Large intestine (tissue), 3 donors: ENCODE results near the gene SLC40A1. TPM values are rescaled to one million over a fixed set of nuclear protein-coding genes. Genes with fewer than 3 reads are reported as not detected.

Experiments
- DNase-seq, 2 donors: peaks; one replicate each; pipeline versions ENCODE4 v3.0.0 to v3.0.0-alpha.2; 2013
- H3K27ac ChIP-seq: one replicate; pipeline ENCODE4 v1.5.1; 2013; ENCODE audit warnings: low read length
- H3K27me3 ChIP-seq: 2 replicates; pipeline ENCODE4 v1.6.1; 2013; ENCODE audit warnings: low read length; ENCODE audit not compliant: control insufficient read depth, insufficient read depth
- H3K36me3 ChIP-seq: 2 replicates; pipeline ENCODE4 v1.6.1; 2013; ENCODE audit warnings: low read length; ENCODE audit not compliant: control insufficient read depth, insufficient read depth
- H3K4me1 ChIP-seq: one replicate; pipeline ENCODE4 v1.6.1; 2013; ENCODE audit warnings: low read length; ENCODE audit not compliant: control insufficient read depth, insufficient read depth
- H3K4me3 ChIP-seq: one replicate; pipeline ENCODE4 v1.5.1; 2013; ENCODE audit warnings: low read length
- H3K9me3 ChIP-seq: one replicate; pipeline ENCODE4 v1.6.1; 2013; ENCODE audit warnings: mild to moderate bottlenecking, low read depth, low read length, moderate library complexity; ENCODE audit not compliant: control insufficient read depth
- WGBS: methylation state at CpG from one replicate; pipeline ENCODE4 v1.1.5; 2013; ENCODE audit warnings: low lambda C conversion rate; ENCODE audit not compliant: insufficient coverage; 5-methylcytosine and 5-hydroxymethylcytosine counted together
- polyA plus RNA-seq: library from polyadenylated mRNA; unstranded; fragments of 120-200 nt; gene quantifications from one replicate; pipeline ENCODE4 v1.2.1, GENCODE V29; 2013

The SLC40A1 gene
- polyA plus RNA-seq, 1 donor: 304 TPM

DNA sequence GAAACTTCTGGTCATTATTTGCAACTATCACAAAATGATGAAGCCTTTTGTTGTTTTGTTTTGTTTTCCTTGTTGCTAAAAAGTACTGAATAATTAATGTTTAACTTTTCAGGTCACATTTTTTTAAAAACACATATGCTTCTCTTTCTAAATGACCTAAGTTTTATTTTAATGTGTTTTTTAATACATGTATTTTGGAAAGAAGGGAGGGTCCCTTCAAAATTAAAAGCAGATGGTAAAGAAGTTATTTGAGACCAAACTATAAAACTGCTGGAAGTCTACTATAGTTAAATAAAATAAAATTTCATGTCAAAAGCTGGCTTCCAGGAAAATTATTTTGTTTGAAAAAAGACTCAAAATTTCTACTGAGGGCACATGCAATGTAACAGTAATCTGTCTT, 41.2 kb upstream of the SLC40A1 start:
- no peak overlapping the region for H3K4me3 ChIP-seq
- no peaks in the 10 kb centered on the region for H3K4me1 ChIP-seq
- no peaks in the 10 kb centered on the region for H3K9me3 ChIP-seq
- no peaks in the 10 kb centered on the region for H3K36me3 ChIP-seq
- no peaks in the 10 kb centered on the region for H3K27me3 ChIP-seq
- no peak overlapping the region for H3K27ac ChIP-seq
- DNase-seq: no peak

DNA sequence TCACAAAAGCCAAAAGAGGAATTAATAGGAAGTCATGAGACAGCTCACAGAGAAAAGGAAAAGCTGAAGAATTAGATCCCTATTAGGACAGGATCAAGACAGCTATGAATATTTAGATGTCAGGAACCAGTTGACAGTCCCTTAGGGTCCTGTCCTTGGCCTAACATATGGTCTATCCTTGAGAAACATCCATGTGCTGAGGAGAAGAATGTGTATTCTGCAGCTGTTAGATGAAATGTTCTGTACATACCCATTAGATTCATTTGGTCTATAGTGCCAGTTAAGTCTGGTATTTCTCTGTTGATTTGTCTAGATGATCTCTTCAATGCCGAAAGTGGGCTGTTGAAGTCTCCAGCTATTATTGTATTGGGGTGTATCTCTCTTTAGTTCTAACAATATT, 37.6 kb upstream of the SLC40A1 start:
- H3K36me3 ChIP-seq: no peaks in the 10 kb centered on the region
- WGBS: 0% methylated on average over 1 of the region's 1 CpG
- no peak for DNase-seq
- no peak overlapping the region for H3K4me3 ChIP-seq
- H3K4me1 ChIP-seq: peaks cover 3% of the 10 kb centered on the region
- no peaks in the 10 kb centered on the region for H3K9me3 ChIP-seq
- H3K27me3 ChIP-seq: no peaks in the 10 kb centered on the region
- H3K27ac ChIP-seq: no peak overlapping the region

DNA sequence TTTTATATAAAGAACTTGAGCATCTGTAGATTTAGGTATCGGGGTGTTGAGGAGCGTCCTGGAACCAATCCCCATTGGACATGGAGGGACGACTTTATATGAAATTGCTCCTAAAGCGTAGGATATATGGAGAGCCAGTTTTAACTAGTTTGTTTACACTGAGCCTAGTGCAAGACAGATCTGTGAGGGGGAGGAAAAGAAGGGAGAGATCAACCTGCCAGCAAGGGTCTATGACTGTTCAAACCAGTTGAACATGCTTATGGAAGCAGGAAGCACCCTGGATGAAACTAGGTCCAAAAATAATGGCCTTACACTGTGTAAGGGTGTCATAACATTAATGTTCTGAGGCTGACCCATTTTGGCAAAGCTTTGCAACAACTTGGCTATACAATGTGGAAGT, 34.0 kb upstream of the SLC40A1 start:
- Histone ChIP-seq H3K36me3 (no peaks in the 10 kb centered on the region), H3K27me3 (no peaks in the 10 kb centered on the region), H3K27ac (no peak overlapping the region), H3K9me3 (no peaks in the 10 kb centered on the region), H3K4me3 (no peak overlapping the region), H3K4me1 (peaks cover 3% of the 10 kb centered on the region)
- 82% methylated on average over 4 of the region's 4 CpGs for WGBS
- DNase-seq: no peak

- Histone ChIP-seq H3K27ac (no peak overlapping the region), H3K27me3 (no peaks in the 10 kb centered on the region), H3K36me3 (no peaks in the 10 kb centered on the region), H3K4me1 (peaks cover 3% of the 10 kb centered on the region), H3K9me3 (no peaks in the 10 kb centered on the region), H3K4me3 (no peak overlapping the region)
- DNase-seq: no peak
- WGBS: no CpG with 5 or more reads among the region's 2 CpGs
Measured at GRCh38 chr2:189613650-189614420, 33.2 kb upstream of the SLC40A1 start.

- peaks cover 3% of the 10 kb centered on the region for H3K4me1 ChIP-seq
- H3K27ac ChIP-seq: no peak overlapping the region
- no peak overlapping the region for H3K4me3 ChIP-seq
- H3K9me3 ChIP-seq: no peaks in the 10 kb centered on the region
- H3K36me3 ChIP-seq: no peaks in the 10 kb centered on the region
- 49% methylated on average over 2 of the region's 6 CpGs for WGBS
- no peaks in the 10 kb centered on the region for H3K27me3 ChIP-seq
- DNase-seq: peak; percentile 59 to 76
Measured at GRCh38 chr2:189613077-189613636, 32.6 kb upstream of the SLC40A1 start.

DNA sequence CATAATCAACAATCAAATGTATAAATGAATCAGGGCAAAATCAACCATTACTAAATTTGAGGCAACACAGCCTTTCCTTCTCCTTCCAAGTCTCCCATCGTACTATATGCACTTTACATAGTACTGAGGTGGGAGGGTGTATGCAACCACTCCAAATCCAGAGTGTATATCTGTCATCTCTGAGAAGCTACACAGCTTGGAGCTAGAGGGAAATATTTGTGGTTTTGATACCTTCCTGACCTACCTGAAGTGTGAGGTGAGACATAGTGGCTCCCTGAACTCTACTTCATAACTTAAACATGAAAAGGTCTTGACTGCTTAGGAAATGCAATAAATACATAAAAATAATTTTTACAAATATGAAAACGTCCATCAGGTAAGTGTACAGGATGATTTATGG, 30.1 kb upstream of the SLC40A1 start:
- no peaks in the 10 kb centered on the region for H3K27me3 ChIP-seq
- no peaks in the 10 kb centered on the region for H3K36me3 ChIP-seq
- peaks cover 3% of the 10 kb centered on the region for H3K4me1 ChIP-seq
- H3K9me3 ChIP-seq: no peaks in the 10 kb centered on the region
- 83% methylated on average over 1 of the region's 2 CpGs for WGBS
- no peak overlapping the region for H3K4me3 ChIP-seq
- H3K27ac ChIP-seq: no peak overlapping the region
- no peak for DNase-seq

GRCh38 chr2:189609853-189610252, 29.3 kb upstream of the SLC40A1 start:
- no peak overlapping the region for H3K27ac ChIP-seq
- H3K4me3 ChIP-seq: no peak overlapping the region
- peaks cover 3% of the 10 kb centered on the region for H3K4me1 ChIP-seq
- no CpG with 5 or more reads among the region's 1 CpG for WGBS
- no peaks in the 10 kb centered on the region for H3K36me3 ChIP-seq
- no peaks in the 10 kb centered on the region for H3K9me3 ChIP-seq
- H3K27me3 ChIP-seq: no peaks in the 10 kb centered on the region
- DNase-seq: no peak

DNA sequence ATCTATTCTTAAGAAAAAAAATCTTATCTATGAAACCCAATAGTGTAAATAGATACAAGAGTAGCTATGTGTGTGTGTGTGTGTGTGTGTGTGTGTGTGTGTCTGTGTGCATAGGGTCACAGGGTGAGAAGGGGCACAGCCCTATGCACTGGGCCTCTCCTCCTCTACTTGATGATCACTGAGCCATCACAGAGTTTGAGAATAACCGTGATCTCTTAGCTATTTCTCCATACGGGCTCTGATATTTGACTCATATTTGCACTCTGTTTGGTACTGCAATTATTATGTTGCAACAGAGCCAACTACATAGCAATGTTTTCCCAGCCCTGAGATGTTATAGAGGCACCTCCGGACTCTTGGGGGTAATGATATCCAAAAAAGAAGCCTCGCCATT, 28.8 kb upstream of the SLC40A1 start:
- Histone ChIP-seq H3K4me1 (peaks cover 3% of the 10 kb centered on the region), H3K36me3 (no peaks in the 10 kb centered on the region), H3K9me3 (no peaks in the 10 kb centered on the region), H3K4me3 (no peak overlapping the region), H3K27me3 (no peaks in the 10 kb centered on the region), H3K27ac (no peak overlapping the region)
- WGBS: 0% methylated on average over 1 of the region's 4 CpGs
- no peak for DNase-seq

DNA sequence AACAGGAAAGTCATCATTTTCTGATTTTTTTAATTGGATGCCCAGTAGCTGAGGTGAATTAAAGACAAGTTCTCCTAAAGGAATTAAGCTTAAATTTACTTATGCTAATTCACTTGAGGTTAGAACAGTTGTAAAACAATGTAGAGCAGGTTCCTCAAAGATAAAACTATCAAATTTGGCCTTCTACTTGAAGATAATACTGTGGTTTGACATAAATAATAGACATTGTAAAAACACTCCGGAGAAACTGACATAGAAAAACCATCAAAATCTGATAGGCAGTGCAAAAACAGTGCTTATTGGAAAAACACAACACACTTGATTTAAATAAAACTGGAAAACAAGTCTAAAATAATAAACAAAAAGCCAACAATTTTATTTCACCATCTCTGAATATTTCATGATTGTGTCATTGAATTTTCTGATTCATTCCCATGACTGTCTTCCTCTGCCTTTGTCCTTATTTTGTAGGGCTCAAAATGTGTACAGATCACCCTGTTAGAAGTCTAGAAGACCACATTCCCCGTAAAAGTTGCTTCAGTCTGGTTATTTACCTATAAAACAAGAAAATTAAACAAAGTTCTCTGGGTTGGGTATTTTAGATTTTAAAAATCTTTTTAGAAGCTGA, 28.3 kb upstream of the SLC40A1 start:
- no peak for DNase-seq
- H3K9me3 ChIP-seq: no peaks in the 10 kb centered on the region
- WGBS: 67% methylated on average over 2 of the region's 2 CpGs
- H3K27ac ChIP-seq: no peak overlapping the region
- H3K4me3 ChIP-seq: no peak overlapping the region
- no peaks in the 10 kb centered on the region for H3K36me3 ChIP-seq
- H3K27me3 ChIP-seq: no peaks in the 10 kb centered on the region
- H3K4me1 ChIP-seq: peaks cover 3% of the 10 kb centered on the region

- WGBS: no CpG with 5 or more reads among the region's 4 CpGs
- H3K27me3 ChIP-seq: no peaks in the 10 kb centered on the region
- DNase-seq: no peak
Measured at GRCh38 chr2:189608170-189608569, 27.6 kb upstream of the SLC40A1 start.

More at GRCh38 chr2:189608170-189608569, 27.6 kb upstream of the SLC40A1 start:
- no peaks in the 10 kb centered on the region for H3K36me3 ChIP-seq
- no peak overlapping the region for H3K4me3 ChIP-seq
- H3K27ac ChIP-seq: no peak overlapping the region
- no peaks in the 10 kb centered on the region for H3K9me3 ChIP-seq
- no peaks in the 10 kb centered on the region for H3K4me1 ChIP-seq
